Aorta (tissue), 5 donors: Measurements from ENCODE around the gene ADAMTS6. TPM values are rescaled to one million over a fixed set of nuclear protein-coding genes. Genes with fewer than 3 reads are reported as not detected.
"Not testable (repeated sequence)": the region's sequence is repeated elsewhere in the genome, so short reads cannot be mapped to it uniquely, and the experiment has no call there.

Experiments used
- ATAC-seq: fragments of 200-7000 bp; cut with Tn5 transposase; one replicate; pipeline ENCODE4 v1.9.1; 2022; ENCODE audit warnings: moderate library complexity; ENCODE audit not compliant: low FRiP score
- DNase-seq, 2 donors: peaks; one replicate each; pipeline ENCODE4 v3.0.0-alpha.2; 2020
- H3K27ac ChIP-seq, 2 donors: one replicate each; pipeline ENCODE4 v1.5.1; 2013; ENCODE audit warnings: low read length in 2 of 2, mild to moderate bottlenecking in 2 of 2, moderate library complexity in 2 of 2, control low read depth in 1 of 2, inconsistent platforms in 1 of 2, low read depth in 1 of 2
- H3K27me3 ChIP-seq, 2 donors: one replicate each; pipeline ENCODE4 v1.6.1; 2013; ENCODE audit warnings: control low read depth in 1 of 2, low read length in 1 of 2, mild to moderate bottlenecking in 1 of 2, moderate library complexity in 1 of 2; ENCODE audit not compliant: insufficient read depth in 2 of 2, control insufficient read depth in 1 of 2
- H3K36me3 ChIP-seq, 2 donors: one replicate each; pipeline ENCODE4 v1.6.1; 2013; ENCODE audit warnings: control low read depth in 1 of 2, low read length in 1 of 2, mild to moderate bottlenecking in 1 of 2; ENCODE audit not compliant: insufficient read depth in 2 of 2, control insufficient read depth in 1 of 2
- H3K4me1 ChIP-seq, 2 donors: one replicate each; pipeline ENCODE4 v1.6.1; 2013; ENCODE audit warnings: low read length in 2 of 2, control low read depth in 1 of 2, mild to moderate bottlenecking in 1 of 2, moderate library complexity in 1 of 2; ENCODE audit not compliant: insufficient read depth in 2 of 2, control insufficient read depth in 1 of 2
- H3K4me3 ChIP-seq, 2 donors: one replicate each; pipeline ENCODE4 v1.5.1; 2013; ENCODE audit warnings: low read length in 2 of 2, control low read depth in 1 of 2, mild to moderate bottlenecking in 1 of 2
- H3K9me3 ChIP-seq: one replicate; pipeline ENCODE4 v1.6.1; 2013; ENCODE audit warnings: mild to moderate bottlenecking, low read length; ENCODE audit not compliant: control insufficient read depth
- WGBS, 2 donors: extraction: QIAGEN DNeasy Blood & Tissue Kit; methylation state at CpG; one replicate each; pipeline ENCODE4 v1.1.7; 2013; 5-methylcytosine and 5-hydroxymethylcytosine counted together
- intact Hi-C, 2 donors: fragments of 100-400 bp; cut with DNase I; formaldehyde crosslinking; loops; one replicate each; pipeline versions ENCODE4 v1.14.2 to v1.15.0; 2022
- long read RNA-seq, 2 donors: library from polyadenylated mRNA; unstranded; transcript quantifications; one replicate each; pipeline ENCODE4 v2.0.0, GENCODE V29; 2020 to 2021
- polyA plus RNA-seq, 2 donors: library from polyadenylated mRNA; stranded (reverse); fragments of 200-250 nt; gene quantifications; one replicate each; pipeline ENCODE4 v1.2.3, GENCODE V29; 2013
- total RNA-seq, 2 donors: library from RNA; stranded (reverse); fragmentation: NEBNext Ultra II Directional; extraction: Animal tissue kit (Norgen Biotek cat#: 25700); gene quantifications; one replicate each; pipeline ENCODE4 v1.2.1, GENCODE V29; 2021
- donor health status: healthy with polysubstance abuse.
- donor health status: Bipolar disorder and iron deficiency.
- donor health status: DM: no; HTN: no; CAD: no.
- donor health status: DM: no; HTN: no; CAD: no.
- donor health status: DM: yes; HTN: yes; CAD: no.

The ADAMTS6 gene
- total RNA-seq: 10 to 100 TPM in 1 of 2 donors, 1 to 10 TPM in 1; 7.1 to 11.5 TPM
- polyA plus RNA-seq: 1 to 10 TPM in 1 of 2 donors, under 1 TPM in 1; 0.31 to 1.5 TPM
- long read RNA-seq, donor 1, partial matches to known transcripts: 2 of 9 reads
- long read RNA-seq, donor 1, other reads (novel, unspliced or antisense): 7 of 9 reads
- long read RNA-seq, donor 2, partial matches to known transcripts: 2 of 5 reads
- long read RNA-seq, donor 2, other reads (novel, unspliced or antisense): 3 of 5 reads

GRCh38 chr5:65481635-65482295 lies at the start of gene ADAMTS6:
TSS of gene ADAMTS6 (minus strand) at chr5:65481920. CDS start at chr5:65473673, 8,247 bp downstream.
- H3K9me3 ChIP-seq: no peaks in the 10 kb centered on the region
- peak within 1 kb of the TSS; percentile 98 for H3K4me3 ChIP-seq
- ATAC-seq (peak; percentile 93), DNase-seq (peak; percentile 93 to 94)
- H3K27ac ChIP-seq: peak within 1 kb of the TSS; percentile 82 to 87
- intact Hi-C loops: loop anchor here (2.0 to 10.0 kb wide), 9 partner anchors 115 to 847 kb away; no protein-coding TSS in a partner anchor
- no peaks in the 10 kb centered on the region for H3K4me1 ChIP-seq
- no peaks in the 10 kb centered on the region for H3K36me3 ChIP-seq
- 1% methylated on average over 12 of the region's 12 CpGs for WGBS, 2 donors
- no peaks in the 10 kb centered on the region for H3K27me3 ChIP-seq

GRCh38 chr5:65530904-65531303 lies 49.2 kb upstream of the ADAMTS6 start:
- no peaks in the 10 kb centered on the region for H3K36me3 ChIP-seq
- H3K27ac ChIP-seq: no peak overlapping the region
- no peaks in the 10 kb centered on the region for H3K4me1 ChIP-seq
- ATAC-seq (no peak), DNase-seq (no peak)
- WGBS, 2 donors: 96 to 97% methylated on average over 1 of the region's 1 CpG
- H3K27me3 ChIP-seq: no peaks in the 10 kb centered on the region
- intact Hi-C loops: no loop called here
- H3K9me3 ChIP-seq: no peaks in the 10 kb centered on the region
- no peak overlapping the region for H3K4me3 ChIP-seq

GRCh38 chr5:65525726-65526125 lies 44.0 kb upstream of the ADAMTS6 start:
- 94 to 96% methylated on average over 3 of the region's 3 CpGs for WGBS, 2 donors

GRCh38 chr5:65512170-65512937 lies 30.6 kb upstream of the ADAMTS6 start:
- WGBS, 2 donors: 54 to 60% methylated on average over 6 of the region's 6 CpGs
- DNase-seq (no peak), ATAC-seq (no peak)
- no peaks in the 10 kb centered on the region for H3K27me3 ChIP-seq
- H3K4me3 ChIP-seq: no peak overlapping the region
- H3K27ac ChIP-seq: no peak overlapping the region
- intact Hi-C loops: no loop called here
- no peaks in the 10 kb centered on the region for H3K4me1 ChIP-seq
- H3K36me3 ChIP-seq: no peaks in the 10 kb centered on the region
- H3K9me3 ChIP-seq: no peaks in the 10 kb centered on the region

More at GRCh38 chr5:65525726-65526125, 44.0 kb upstream of the ADAMTS6 start:
- no peak for DNase-seq
- Histone ChIP-seq H3K4me3 (no peak overlapping the region), H3K9me3 (no peaks in the 10 kb centered on the region), H3K4me1 (no peaks in the 10 kb centered on the region), H3K27me3 (no peaks in the 10 kb centered on the region), H3K27ac (no peak overlapping the region), H3K36me3 (no peaks in the 10 kb centered on the region)
- no peak for ATAC-seq
- intact Hi-C loops: no loop called here

- Histone ChIP-seq H3K4me3 (no peak overlapping the region), H3K4me1 (no peaks in the 10 kb centered on the region), H3K9me3 (no peaks in the 10 kb centered on the region), H3K27ac (no peak overlapping the region), H3K27me3 (no peaks in the 10 kb centered on the region), H3K36me3 (no peaks in the 10 kb centered on the region)
- intact Hi-C loops: no loop called here
- DNase-seq: no peak
- 94 to 95% methylated on average over 2 of the region's 2 CpGs for WGBS, 2 donors
- no peak for ATAC-seq
These were observed 27.3 kb upstream of the ADAMTS6 start for GRCh38 chr5:65508978-65509377.

GRCh38 chr5:65506961-65507360 lies 25.2 kb upstream of the ADAMTS6 start:
- no peak for ATAC-seq
- no peaks in the 10 kb centered on the region for H3K36me3 ChIP-seq
- H3K27ac ChIP-seq: no peak overlapping the region
- DNase-seq: no peak
- H3K4me1 ChIP-seq: no peaks in the 10 kb centered on the region
- H3K9me3 ChIP-seq: no peaks in the 10 kb centered on the region
- WGBS, 2 donors: 17 to 30% methylated on average over 3 of the region's 3 CpGs
- intact Hi-C loops: no loop called here
- H3K27me3 ChIP-seq: no peaks in the 10 kb centered on the region
- peak overlapping the region in 1 of 2 donors; percentile 41 for H3K4me3 ChIP-seq

- no peak overlapping the region for H3K4me3 ChIP-seq
- no peak for ATAC-seq
- DNase-seq: no peak
- WGBS, 2 donors: 94 to 96% methylated on average over 4 of the region's 4 CpGs
- H3K9me3 ChIP-seq: no peaks in the 10 kb centered on the region
- no peaks in the 10 kb centered on the region for H3K36me3 ChIP-seq
- no peak overlapping the region for H3K27ac ChIP-seq
- H3K4me1 ChIP-seq: no peaks in the 10 kb centered on the region
- no peaks in the 10 kb centered on the region for H3K27me3 ChIP-seq
- intact Hi-C loops: loop anchor here (10.0 kb wide), 2 partner anchors 294 to 854 kb away; no protein-coding TSS in a partner anchor
These were observed 7.4 kb upstream of the ADAMTS6 start for GRCh38 chr5:65489119-65489518.

GRCh38 chr5:65488038-65488687 lies 6.4 kb upstream of the ADAMTS6 start:
- not testable (repeated sequence) for ATAC-seq, H3K4me3 ChIP-seq, DNase-seq, H3K9me3 ChIP-seq, H3K27ac ChIP-seq, H3K36me3 ChIP-seq, H3K27me3 ChIP-seq, H3K4me1 ChIP-seq
- intact Hi-C loops: loop anchor here (10.0 kb wide), 2 partner anchors 293 to 853 kb away; no protein-coding TSS in a partner anchor
- 80 to 85% methylated on average over 7 of the region's 7 CpGs for WGBS, 2 donors
